ENCODE measurements around the gene VCY.
"Not testable (repeated sequence)": the region's sequence is repeated elsewhere in the genome, so short reads cannot be mapped to it uniquely, and the experiment has no call there.

GRCh38 chrY:14011916-14012315 lies 25.6 kb upstream of the VCY start:
- TF ChIP-seq, protein P1, sequence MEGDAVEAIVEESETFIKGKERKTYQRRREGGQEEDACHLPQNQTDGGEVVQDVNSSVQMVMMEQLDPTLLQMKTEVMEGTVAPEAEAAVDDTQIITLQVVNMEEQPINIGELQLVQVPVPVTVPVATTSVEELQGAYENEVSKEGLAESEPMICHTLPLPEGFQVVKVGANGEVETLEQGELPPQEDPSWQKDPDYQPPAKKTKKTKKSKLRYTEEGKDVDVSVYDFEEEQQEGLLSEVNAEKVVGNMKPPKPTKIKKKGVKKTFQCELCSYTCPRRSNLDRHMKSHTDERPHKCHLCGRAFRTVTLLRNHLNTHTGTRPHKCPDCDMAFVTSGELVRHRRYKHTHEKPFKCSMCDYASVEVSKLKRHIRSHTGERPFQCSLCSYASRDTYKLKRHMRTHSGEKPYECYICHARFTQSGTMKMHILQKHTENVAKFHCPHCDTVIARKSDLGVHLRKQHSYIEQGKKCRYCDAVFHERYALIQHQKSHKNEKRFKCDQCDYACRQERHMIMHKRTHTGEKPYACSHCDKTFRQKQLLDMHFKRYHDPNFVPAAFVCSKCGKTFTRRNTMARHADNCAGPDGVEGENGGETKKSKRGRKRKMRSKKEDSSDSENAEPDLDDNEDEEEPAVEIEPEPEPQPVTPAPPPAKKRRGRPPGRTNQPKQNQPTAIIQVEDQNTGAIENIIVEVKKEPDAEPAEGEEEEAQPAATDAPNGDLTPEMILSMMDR (IDR thresholded peaks at IDR 0.05; ENCODE audit: low read depth, low read length) = not testable (repeated sequence)
- TF ChIP-seq POLR2A (IDR thresholded peaks at IDR 0.05; ENCODE audit: extremely low read depth, insufficient read length); MYC (IDR thresholded peaks at IDR 0.05; ENCODE audit: low read depth, low read length): not testable (repeated sequence)
- TF ChIP-seq, protein P2, sequence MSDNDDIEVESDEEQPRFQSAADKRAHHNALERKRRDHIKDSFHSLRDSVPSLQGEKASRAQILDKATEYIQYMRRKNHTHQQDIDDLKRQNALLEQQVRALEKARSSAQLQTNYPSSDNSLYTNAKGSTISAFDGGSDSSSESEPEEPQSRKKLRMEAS (IDR thresholded peaks at IDR 0.05; ENCODE audit: low read depth, low read length) = not testable (repeated sequence)
